OCI-LY7 (cell line): ENCODE measurements around the gene CCDC3.

Experiments used
- CTCF ChIP-seq: fragments of 200-600 bp; sonication (generic); conservative IDR thresholded peaks from 2 replicates; pipeline ENCODE4 v1.5.1; 2014; ENCODE audit warnings: mild to moderate bottlenecking, antibody characterized with exemption, low read length, moderate library complexity, mixed read lengths
- EZH2phosphoT487 ChIP-seq: fragments of 200-600 bp; sonication (generic); IDR thresholded peaks from 2 replicates; pipeline ENCODE4 v1.6.1; 2018; ENCODE audit warnings: low read depth, borderline replicate concordance, mild to moderate bottlenecking, mixed run types, antibody characterized with exemption, low read length, moderate library complexity, mixed read lengths

GRCh38 chr10:13037832-13038231 lies 36.3 kb upstream of the CCDC3 start:
- TF ChIP-seq CTCF (no peak), EZH2phosphoT487 (no peak)
